ENCODE results near the gene SLC25A13.

The SLC25A13 gene

GRCh38 chr7:96144260-96144526, 177.7 kb downstream of the SLC25A13 start:
- Histone ChIP-seq H3K4me1 (ENCODE audit: insufficient read depth, low read length) (peaks cover 17% of the 10 kb centered on the region), H3K36me3 (ENCODE audit: insufficient read depth, low read length) (no peaks in the 10 kb centered on the region), H3K9ac (ENCODE audit: low read depth, low read length) (no peak overlapping the region), H3K9me3 (ENCODE audit: control insufficient read depth, insufficient read depth, low read length) (no peaks in the 10 kb centered on the region)

GRCh38 chr7:96143495-96144259, 178.2 kb downstream of the SLC25A13 start:
- peaks cover 17% of the 10 kb centered on the region for H3K4me1 ChIP-seq (ENCODE audit: insufficient read depth, low read length)
- no peaks in the 10 kb centered on the region for H3K36me3 ChIP-seq (ENCODE audit: insufficient read depth, low read length)
- no peaks in the 10 kb centered on the region for H3K9me3 ChIP-seq (ENCODE audit: control insufficient read depth, insufficient read depth, low read length)
- no peak overlapping the region; the same call in 1 of the 2 replicates for H3K9ac ChIP-seq (ENCODE audit: low read depth, low read length)

- Histone ChIP-seq H3K9me3 (ENCODE audit: control insufficient read depth, insufficient read depth, low read length) (no peaks in the 10 kb centered on the region; the same call in 1 of the 2 replicates), H3K9ac (ENCODE audit: low read depth, low read length) (no peak overlapping the region), H3K4me1 (ENCODE audit: insufficient read depth, low read length) (no peaks in the 10 kb centered on the region), H3K36me3 (ENCODE audit: insufficient read depth, low read length) (no peaks in the 10 kb centered on the region; the same call in 1 of the 2 replicates)
Observed at GRCh38 chr7:96136600-96137239, 185.2 kb downstream of the SLC25A13 start.

GRCh38 chr7:96135241-96135640, 186.7 kb downstream of the SLC25A13 start:
- H3K36me3 ChIP-seq (ENCODE audit: insufficient read depth, low read length), result peaks cover 2% of the 10 kb centered on the region; the same call in 1 of the 2 replicates
- H3K4me1 ChIP-seq (ENCODE audit: insufficient read depth, low read length), result no peaks in the 10 kb centered on the region
- no peak overlapping the region for H3K9ac ChIP-seq (ENCODE audit: low read depth, low read length)
- H3K9me3 ChIP-seq (ENCODE audit: control insufficient read depth, insufficient read depth, low read length), result no peaks in the 10 kb centered on the region; the same call in 1 of the 2 replicates

GRCh38 chr7:96131525-96131924, 190.4 kb downstream of the SLC25A13 start:
- Histone ChIP-seq H3K4me1 (ENCODE audit: insufficient read depth, low read length) (no peaks in the 10 kb centered on the region), H3K36me3 (ENCODE audit: insufficient read depth, low read length) (peaks cover 2% of the 10 kb centered on the region; the same call in 1 of the 2 replicates), H3K9me3 (ENCODE audit: control insufficient read depth, insufficient read depth, low read length) (no peaks in the 10 kb centered on the region), H3K9ac (ENCODE audit: low read depth, low read length) (no peak overlapping the region)

- H3K36me3 ChIP-seq (ENCODE audit: insufficient read depth, low read length), result 0 out of 2 replicates have a peak, but pooled peaks cover 2% of the 10 kb centered on the region
- no peaks in the 10 kb centered on the region for H3K4me1 ChIP-seq (ENCODE audit: insufficient read depth, low read length)
- H3K9ac ChIP-seq (ENCODE audit: low read depth, low read length), result no peak overlapping the region
- no peaks in the 10 kb centered on the region for H3K9me3 ChIP-seq (ENCODE audit: control insufficient read depth, insufficient read depth, low read length)
Observed at GRCh38 chr7:96127746-96128145, 194.2 kb downstream of the SLC25A13 start.

- H3K9me3 ChIP-seq (ENCODE audit: control insufficient read depth, insufficient read depth, low read length), result no peaks in the 10 kb centered on the region
- H3K36me3 ChIP-seq (ENCODE audit: insufficient read depth, low read length), result 0 out of 2 replicates have a peak, but pooled peaks cover 2% of the 10 kb centered on the region
- no peak overlapping the region for H3K9ac ChIP-seq (ENCODE audit: low read depth, low read length)
- no peaks in the 10 kb centered on the region for H3K4me1 ChIP-seq (ENCODE audit: insufficient read depth, low read length)
Observed at GRCh38 chr7:96126382-96126781, 195.5 kb downstream of the SLC25A13 start.

GRCh38 chr7:96122746-96123145, 199.2 kb downstream of the SLC25A13 start:
- no peaks in the 10 kb centered on the region for H3K9me3 ChIP-seq (ENCODE audit: control insufficient read depth, insufficient read depth, low read length)
- peaks cover 16% of the 10 kb centered on the region for H3K4me1 ChIP-seq (ENCODE audit: insufficient read depth, low read length)
- H3K9ac ChIP-seq (ENCODE audit: low read depth, low read length), result no peak overlapping the region
- H3K36me3 ChIP-seq (ENCODE audit: insufficient read depth, low read length), result no peaks in the 10 kb centered on the region

- H3K9me3 ChIP-seq (ENCODE audit: control insufficient read depth, insufficient read depth, low read length), result no peaks in the 10 kb centered on the region
- H3K4me1 ChIP-seq (ENCODE audit: insufficient read depth, low read length), result peaks cover 16% of the 10 kb centered on the region
- H3K9ac ChIP-seq (ENCODE audit: low read depth, low read length), result no peak overlapping the region
- H3K36me3 ChIP-seq (ENCODE audit: insufficient read depth, low read length), result no peaks in the 10 kb centered on the region
Observed at GRCh38 chr7:96121752-96122151, 200.1 kb downstream of the SLC25A13 start.

- H3K9ac ChIP-seq (ENCODE audit: low read depth, low read length), result no peak overlapping the region
- H3K36me3 ChIP-seq (ENCODE audit: insufficient read depth, low read length), result no peaks in the 10 kb centered on the region
- H3K9me3 ChIP-seq (ENCODE audit: control insufficient read depth, insufficient read depth, low read length), result no peaks in the 10 kb centered on the region
- peaks cover 16% of the 10 kb centered on the region for H3K4me1 ChIP-seq (ENCODE audit: insufficient read depth, low read length)
Observed at GRCh38 chr7:96120445-96121225, 201.3 kb downstream of the SLC25A13 start.

GRCh38 chr7:96118449-96119001, 203.4 kb downstream of the SLC25A13 start:
- Histone ChIP-seq H3K4me1 (ENCODE audit: insufficient read depth, low read length) (peaks cover 16% of the 10 kb centered on the region), H3K9me3 (ENCODE audit: control insufficient read depth, insufficient read depth, low read length) (no peaks in the 10 kb centered on the region), H3K9ac (ENCODE audit: low read depth, low read length) (no peak overlapping the region), H3K36me3 (ENCODE audit: insufficient read depth, low read length) (no peaks in the 10 kb centered on the region)

GRCh38 chr7:96116173-96116572, 205.7 kb downstream of the SLC25A13 start:
- peaks cover 16% of the 10 kb centered on the region for H3K4me1 ChIP-seq (ENCODE audit: insufficient read depth, low read length)
- no peak overlapping the region for H3K9ac ChIP-seq (ENCODE audit: low read depth, low read length)
- no peaks in the 10 kb centered on the region for H3K36me3 ChIP-seq (ENCODE audit: insufficient read depth, low read length)
- H3K9me3 ChIP-seq (ENCODE audit: control insufficient read depth, insufficient read depth, low read length), result no peaks in the 10 kb centered on the region

GRCh38 chr7:96114190-96114589, 207.7 kb downstream of the SLC25A13 start:
- no peak overlapping the region for H3K9ac ChIP-seq (ENCODE audit: low read depth, low read length)
- peaks cover 13% of the 10 kb centered on the region for H3K4me1 ChIP-seq (ENCODE audit: insufficient read depth, low read length)
- H3K9me3 ChIP-seq (ENCODE audit: control insufficient read depth, insufficient read depth, low read length), result no peaks in the 10 kb centered on the region
- H3K36me3 ChIP-seq (ENCODE audit: insufficient read depth, low read length), result no peaks in the 10 kb centered on the region

GRCh38 chr7:96111405-96111804, 210.5 kb downstream of the SLC25A13 start:
- Histone ChIP-seq H3K36me3 (ENCODE audit: insufficient read depth, low read length) (no peaks in the 10 kb centered on the region), H3K4me1 (ENCODE audit: insufficient read depth, low read length) (no peaks in the 10 kb centered on the region), H3K9me3 (ENCODE audit: control insufficient read depth, insufficient read depth, low read length) (no peaks in the 10 kb centered on the region), H3K9ac (ENCODE audit: low read depth, low read length) (no peak overlapping the region)

All from ES-I3 (cell line).